Umbilical cord (tissue), 2 donors: ENCODE data around the gene ZNF622. TPM values are rescaled to one million over a fixed set of nuclear protein-coding genes. Genes with fewer than 3 reads are reported as not detected.

Source experiments
- DNase-seq: peaks from one replicate; pipeline ENCODE4 v3.0.0-alpha.2; 2015; ENCODE audit warnings: low spot score
- total RNA-seq: library from RNA; depleted of rRNA; stranded (reverse); fragments of >200 nt; gene quantifications from one replicate; pipeline ENCODE4 v1.2.3, GENCODE V29; 2014; ENCODE audit warnings: low replicate concordance; ENCODE audit not compliant: insufficient read depth

The ZNF622 gene, protein sequence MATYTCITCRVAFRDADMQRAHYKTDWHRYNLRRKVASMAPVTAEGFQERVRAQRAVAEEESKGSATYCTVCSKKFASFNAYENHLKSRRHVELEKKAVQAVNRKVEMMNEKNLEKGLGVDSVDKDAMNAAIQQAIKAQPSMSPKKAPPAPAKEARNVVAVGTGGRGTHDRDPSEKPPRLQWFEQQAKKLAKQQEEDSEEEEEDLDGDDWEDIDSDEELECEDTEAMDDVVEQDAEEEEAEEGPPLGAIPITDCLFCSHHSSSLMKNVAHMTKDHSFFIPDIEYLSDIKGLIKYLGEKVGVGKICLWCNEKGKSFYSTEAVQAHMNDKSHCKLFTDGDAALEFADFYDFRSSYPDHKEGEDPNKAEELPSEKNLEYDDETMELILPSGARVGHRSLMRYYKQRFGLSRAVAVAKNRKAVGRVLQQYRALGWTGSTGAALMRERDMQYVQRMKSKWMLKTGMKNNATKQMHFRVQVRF
- 28.4 TPM for total RNA-seq

DNA sequence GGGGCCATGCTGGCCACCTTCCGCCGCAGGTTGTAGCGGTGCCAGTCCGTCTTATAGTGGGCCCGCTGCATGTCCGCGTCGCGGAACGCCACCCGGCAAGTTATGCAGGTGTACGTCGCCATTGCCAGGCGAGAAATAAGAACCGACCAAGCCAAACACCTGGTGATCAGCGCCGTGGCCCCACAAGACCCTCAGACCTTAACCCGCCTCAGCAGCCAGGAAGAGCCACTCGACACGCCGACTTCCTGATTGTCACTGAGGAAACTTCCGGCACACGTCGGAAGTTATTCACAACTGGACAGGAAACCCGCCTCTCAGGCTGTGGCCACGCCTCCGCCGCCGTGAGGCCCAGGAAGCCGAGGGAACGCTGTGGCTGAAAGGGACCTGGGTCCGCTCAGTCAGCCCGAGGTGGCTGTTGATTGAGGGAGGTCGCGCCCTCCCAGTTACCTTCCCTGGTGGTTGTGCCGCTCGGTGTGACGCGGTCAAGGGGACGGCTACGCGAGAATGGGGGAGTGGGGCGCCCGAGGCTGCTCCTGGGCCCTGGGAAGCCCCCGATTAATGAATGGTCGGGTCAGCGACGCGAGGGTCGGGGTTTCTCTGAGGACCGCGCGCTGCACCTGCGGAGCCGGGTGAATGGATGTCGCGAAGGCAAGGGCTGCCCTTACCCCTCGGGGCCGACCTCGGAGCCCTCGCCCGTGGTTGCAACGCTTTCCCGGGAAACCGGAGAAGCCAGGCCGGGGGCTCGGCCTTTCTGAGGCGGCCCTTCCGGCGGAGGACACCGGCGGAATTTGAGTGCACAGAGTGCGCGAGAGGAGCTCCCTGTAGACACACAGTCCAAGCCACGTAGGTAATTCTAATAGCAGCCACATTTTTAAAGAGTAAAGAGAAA is at the start of gene ZNF622:
Gene ZNF622, minus strand, starts transcription at position 257 of the 889 bp plus-strand sequence. Its CDS starts 135 bp downstream, at position 122.
- peak; percentile 95 for DNase-seq

DNA sequence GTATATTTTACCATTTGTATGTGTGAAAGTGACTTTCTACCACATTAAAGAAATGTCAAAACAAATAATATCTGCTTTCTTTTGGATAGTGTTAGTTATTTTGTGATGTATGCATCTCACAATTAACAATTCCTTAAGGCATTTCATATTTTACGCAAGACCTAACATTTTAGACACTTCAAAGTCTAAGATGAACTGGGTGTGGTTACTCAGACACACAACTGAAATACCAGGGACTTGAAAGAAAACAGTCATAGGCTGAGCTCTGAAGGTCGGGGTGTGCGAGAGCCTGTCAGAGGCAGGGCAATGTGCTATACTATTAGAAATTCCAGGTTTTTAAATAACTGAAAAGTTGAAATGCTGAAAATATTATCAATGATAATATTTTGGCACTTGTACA is 44.5 kb upstream of the ZNF622 start:
- DNase-seq = peak; percentile 41

DNA sequence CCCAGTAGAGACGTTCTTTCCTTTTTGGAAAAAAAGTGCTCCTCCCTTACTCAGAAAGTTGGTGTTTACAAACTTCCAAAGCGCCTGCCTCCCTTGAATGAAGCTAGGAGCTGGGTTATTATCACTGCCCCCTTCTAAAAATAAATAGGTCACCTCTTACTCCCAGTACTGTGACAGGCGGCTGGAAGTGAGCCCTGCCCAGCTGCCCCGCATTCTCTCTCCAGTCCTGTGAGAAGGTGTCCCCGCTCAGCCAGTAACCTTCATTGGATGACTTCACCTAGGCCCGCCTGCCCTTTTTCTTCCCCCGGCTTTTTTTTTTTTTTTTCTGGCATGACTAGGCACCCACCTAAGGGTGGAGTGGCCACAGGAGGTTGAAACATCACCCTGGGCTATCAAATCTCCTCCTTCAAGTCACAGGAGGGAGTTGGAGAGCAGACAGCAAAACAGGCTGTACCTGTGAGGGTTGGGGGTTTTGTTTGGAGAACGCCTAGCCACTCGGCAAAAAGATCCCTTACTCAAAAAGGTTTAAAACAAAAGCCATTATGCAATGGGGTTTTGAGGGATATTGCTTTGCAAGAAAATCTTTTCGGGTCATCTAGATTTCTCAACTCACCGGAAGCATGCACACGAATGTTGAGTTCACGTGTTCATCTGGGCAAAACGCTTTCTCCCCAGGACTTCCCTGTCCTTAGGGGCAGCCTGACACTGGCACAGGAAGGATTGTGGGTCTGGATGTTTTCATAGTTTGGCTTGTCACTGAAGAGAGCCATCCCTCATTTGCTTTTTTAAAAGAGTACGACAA is 43.3 kb upstream of the ZNF622 start:
- peak; percentile 41 for DNase-seq

DNA sequence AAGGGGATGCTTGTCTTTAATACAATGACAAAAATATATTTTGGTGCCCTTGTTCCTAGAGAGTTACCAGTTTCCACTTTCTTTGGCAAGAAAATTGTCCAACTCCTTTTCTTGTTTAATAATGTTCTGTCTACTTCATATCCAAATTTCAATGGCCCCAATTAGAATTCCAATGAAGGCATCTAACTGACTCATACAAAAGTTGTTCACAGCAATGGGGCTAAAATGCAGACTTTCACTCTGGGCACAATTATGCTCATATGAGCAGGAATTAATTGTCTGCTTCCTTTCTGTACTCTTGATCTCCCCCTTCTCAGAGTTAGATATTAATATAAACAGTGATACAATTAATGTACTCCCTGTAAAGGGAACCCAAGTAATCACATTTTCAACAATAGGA is 42.1 kb upstream of the ZNF622 start:
- no peak for DNase-seq

DNA sequence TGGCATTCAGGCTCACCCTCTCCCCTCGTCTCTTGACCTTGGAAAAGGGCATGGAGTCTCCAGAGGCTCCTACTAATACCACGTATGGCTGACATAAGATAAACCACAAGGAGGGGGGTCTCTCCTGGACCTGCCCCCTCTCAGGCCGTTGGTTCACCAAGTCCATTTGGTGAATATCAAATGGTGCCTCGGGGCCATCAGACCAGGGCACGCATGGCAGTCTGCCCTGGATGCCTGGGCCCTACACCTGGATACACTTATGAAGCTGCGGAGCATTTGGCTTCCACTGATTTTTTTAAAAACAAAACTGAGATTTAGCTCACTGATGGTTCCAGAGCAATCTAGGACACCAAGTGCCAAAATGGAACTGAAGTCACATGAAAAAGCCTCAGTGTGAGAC is 40.3 kb upstream of the ZNF622 start:
- DNase-seq = no peak

DNA sequence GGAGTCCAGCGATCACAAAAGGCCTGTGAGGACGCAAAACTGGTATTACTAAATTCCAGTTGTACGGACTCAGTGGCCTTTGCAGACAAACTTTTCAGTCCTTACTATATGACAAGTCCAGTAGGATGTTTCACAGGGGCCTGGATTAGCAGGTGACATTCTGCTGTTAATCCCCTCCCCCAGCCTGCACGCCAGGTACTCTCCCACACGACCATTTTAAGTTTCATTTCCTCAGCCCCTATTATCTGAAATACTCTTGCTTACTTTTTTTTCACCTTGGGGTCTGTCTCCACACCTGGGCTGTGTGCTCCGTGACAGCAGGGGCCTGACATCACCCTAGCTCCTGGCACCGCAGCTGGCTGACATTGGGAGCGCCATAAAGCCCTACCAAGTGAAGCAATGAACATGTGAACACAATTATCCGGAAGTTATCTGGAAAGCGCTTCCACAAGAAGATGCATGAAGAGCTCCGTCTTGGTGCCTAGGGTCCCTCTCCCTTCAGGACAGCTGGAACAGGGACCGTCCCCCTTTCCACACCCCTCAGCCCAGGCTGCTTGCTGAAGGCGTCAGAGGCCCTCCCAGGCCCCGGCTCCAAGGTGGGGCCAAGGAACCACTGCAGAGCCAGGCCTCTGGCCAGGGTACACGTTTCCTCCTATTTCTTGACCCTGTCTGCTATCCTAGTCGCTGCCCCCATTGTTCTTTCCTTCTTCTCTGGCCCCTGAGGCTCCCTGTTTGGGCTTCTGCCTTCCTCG is 39.7 kb upstream of the ZNF622 start:
- DNase-seq = no peak

DNA sequence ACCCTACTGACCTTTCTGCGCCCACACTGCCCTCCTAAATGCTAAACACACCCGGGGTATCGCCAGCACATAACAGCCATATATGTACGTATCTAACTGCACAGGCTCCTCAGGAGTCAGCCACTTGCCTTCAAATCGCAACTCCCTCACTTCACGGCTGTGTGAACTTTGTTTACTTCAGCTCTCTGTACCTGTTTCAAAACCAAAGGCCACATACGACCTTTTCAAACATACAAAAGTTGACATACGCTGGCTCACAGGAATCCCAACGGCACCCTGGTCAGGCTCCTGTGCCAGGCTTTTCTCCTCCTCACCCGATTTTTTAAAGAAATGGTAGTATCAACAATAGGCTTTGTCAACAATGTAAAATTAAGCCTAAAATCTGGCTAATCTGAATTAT is 39.0 kb upstream of the ZNF622 start:
- no peak for DNase-seq

DNA sequence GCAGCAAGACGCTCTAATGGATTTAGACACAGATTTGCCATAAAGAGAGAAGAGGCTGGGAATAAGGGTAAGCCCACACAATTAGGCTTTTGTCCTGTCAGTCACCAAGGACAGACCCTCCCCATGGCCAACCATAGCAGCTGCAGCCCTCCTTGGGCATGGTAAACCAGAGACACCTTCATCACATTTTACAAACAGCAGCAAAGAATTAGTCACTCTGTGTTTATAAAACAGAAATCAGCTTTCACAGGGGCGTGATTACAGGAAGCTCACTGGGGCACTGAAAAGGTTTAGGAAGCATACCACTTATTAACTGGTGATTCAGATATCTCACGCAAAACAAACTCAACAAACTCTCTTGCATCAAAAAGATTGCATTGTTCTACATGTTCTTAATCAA is 37.3 kb upstream of the ZNF622 start:
- DNase-seq = no peak

DNA sequence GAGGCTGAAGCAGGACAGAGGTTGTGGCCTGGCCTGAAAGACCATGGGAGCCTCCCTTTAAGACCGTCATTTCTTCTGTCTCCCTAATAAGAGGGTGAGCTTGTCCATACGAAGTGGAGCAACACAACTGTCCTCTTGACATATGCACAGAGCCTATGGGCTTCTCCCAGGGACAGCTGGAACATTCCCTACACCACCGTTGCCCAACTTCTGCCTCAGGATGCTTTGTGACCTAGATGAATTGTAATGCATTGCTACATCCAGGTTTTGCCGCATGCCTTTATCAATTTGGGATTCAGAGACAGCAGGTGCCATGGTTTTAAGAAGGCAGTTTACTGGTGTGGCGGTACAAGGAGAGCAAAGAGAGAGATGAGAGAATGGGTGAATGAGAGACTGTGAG is 34.4 kb upstream of the ZNF622 start:
- no peak for DNase-seq

DNA sequence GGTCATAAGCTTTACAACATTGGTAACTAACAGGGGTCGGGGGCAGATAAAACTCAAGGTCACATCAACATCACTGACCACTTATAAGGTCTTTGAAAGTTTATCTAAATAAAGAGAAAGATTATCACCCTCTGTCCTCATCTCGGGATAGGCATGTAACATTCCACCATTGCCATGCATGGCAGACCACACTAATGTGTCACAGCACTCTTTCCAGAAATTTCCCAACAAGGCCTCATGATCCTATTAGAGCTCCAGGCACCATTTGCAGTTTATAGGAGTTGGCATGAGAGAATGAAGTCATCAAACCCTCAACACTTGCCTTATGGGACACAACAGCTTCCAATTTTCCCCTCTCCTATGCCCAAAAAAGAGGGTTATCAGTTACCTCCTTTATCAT is 31.9 kb upstream of the ZNF622 start:
- no peak for DNase-seq

DNA sequence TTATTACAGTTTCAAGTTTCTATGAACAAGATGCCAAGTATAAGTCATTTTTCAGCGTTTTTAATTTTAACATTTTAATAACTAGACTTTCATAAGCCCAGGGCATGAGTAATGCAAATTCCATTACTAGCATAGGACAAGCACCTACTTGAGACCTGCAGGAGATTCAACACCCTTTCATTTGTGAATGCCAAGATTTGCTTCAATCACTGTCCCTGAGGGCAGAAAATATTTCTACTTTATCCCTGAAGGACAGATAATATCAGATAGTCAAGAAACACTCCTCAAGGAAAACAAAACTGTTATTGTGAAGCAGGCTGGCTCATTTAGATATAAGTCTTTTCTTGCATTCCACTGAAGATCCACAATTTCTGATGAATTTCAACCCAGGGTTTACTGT is 27.7 kb upstream of the ZNF622 start:
- peak; percentile 43 for DNase-seq

DNA sequence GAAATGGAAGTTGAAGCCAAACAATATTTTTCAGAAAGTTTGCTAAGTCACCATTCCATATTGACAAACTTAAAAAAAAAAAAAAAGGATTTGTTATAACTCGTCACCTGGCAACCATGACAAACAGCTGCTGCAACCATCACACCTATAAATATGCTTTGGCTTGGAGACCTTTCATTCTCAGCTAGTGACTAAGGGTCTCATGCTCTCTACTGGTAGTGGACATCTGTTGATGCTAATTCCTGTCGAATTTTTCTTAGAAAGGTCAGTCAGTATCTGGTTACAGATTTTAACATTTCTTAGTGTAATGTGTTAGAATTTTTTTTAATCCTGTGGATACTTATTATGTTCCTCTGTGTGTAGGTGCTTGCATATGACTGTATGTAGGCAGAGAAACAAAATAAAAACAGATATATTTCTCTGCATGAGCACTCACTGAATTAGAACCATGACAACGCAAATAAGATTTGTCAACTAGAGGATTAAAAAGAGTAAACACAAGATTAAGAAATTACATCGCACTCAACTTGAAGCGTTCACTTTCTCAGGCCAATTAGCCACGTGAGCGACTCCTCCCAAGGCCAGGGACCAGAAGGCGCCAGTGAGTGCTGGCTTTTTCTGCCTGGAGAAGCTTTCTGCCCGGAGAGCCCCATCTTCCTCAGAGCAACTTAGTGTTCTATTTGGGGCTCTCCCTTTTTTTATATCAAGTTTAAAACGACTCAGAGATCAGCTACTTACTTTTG is 27.0 kb upstream of the ZNF622 start:
- DNase-seq = no peak

DNA sequence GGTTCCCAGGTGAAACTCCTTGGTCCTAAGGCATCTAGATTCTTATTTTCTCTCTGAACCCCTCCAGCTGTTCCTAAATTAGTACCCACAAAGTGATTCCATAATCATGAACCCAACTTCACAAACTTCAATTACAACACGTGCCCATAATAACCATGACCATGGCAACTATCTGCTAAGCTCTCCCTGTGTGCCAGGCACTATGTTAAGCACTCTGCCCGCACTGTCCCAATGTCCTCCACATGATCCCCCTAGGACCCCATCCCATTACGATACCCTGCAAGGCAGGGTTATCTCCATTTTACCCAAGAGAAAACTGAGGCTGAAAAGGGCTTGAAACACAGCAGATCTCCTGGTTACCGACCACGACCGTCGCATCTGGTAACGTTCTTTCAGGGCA is 25.3 kb upstream of the ZNF622 start:
- no peak for DNase-seq

DNA sequence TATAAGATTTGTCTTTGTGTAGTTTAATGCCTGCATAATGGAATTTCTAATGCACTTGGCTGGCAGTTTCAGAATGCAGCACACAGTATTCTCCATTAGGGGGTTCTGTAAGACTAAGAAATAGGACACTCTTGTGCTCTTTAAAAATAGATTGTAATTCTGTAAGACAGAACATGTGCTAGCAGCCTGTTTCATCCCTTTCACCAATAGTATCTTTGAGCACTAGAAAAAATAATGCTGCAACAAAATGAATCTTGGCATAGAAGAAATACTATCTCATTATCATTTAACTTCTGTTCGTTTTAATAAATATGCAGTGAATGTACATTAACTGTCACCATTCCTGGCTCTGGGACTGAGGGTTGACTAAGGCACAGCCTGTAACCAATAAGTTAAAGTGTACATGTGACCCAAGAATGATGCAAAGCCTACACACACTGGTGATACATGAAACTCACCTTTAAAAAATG is 23.8 kb upstream of the ZNF622 start:
- DNase-seq = peak; percentile 77

DNA sequence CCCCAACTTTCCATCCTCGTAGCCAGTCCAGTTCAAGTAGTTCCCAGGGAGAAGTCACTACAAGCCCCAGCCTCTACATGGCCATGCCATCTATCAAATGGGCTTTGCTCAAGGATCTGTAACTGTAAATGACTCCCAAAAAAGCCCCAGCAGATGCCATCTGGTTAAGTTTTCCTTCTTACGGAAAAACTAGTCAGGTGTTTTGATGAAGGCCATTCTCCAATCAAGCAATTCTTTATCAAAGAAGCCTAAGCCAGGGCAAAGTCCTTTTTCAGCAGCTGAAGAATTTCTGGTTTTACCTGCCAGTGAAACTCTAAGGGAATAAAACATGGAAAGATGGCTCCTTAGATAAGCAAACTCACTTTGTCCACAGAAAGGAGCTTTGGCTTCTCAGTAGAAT is 21.9 kb upstream of the ZNF622 start:
- DNase-seq = no peak

DNA sequence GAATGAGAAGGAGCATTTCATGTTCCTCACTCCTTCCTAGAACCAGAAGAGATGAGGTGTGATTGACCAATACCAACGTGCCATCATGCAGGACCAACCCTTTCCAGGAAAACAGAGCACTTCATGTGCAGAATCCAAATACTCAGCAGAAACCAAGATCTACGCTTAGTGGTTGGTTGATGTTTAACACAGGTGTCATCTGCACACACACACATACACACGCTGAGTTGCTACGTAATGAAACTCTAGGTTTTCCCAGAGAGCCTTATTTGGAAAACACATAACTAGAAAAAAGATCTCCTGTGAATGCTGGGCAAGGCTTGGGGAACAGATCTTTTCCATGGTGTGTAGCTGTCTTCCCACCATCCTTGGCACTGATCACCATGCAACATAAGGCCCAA is 21.1 kb upstream of the ZNF622 start:
- DNase-seq = no peak

DNA sequence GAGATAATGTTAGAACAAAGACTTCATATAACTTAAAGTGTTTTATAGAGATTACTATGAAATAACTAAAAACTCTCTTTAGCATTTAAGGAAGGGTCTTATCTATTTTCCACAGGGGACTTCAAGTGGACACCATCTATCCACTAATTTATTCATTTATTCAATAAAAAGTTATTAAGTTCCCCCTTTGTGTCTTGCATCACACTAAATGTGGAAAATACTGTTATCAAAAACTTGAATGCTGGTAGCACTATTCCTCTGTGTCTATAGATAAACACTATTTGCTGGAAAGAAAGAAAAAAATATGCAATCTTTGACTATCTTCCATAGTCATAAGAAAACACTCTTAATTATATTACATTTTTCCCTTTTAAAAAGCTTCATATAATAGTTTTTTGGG is 20.1 kb upstream of the ZNF622 start:
- no peak for DNase-seq

DNA sequence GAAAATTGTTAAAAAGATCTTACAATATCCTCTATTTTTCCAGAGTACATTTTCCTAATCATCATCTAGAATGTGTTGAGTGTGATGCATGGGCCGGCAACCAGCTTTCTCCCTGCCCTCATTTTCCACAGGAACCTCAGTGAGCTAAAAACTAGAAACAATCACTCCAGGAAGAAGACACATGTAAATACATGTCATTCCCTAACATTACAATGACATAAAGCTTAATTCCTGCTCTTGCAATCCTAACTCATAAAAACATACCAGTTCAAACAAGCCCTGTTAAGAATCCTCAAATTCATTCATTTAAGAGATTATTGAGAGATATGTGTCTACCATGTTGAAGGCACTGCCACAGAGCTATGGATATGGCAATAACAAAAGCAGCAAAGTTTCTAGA is 18.5 kb upstream of the ZNF622 start:
- DNase-seq = no peak

DNA sequence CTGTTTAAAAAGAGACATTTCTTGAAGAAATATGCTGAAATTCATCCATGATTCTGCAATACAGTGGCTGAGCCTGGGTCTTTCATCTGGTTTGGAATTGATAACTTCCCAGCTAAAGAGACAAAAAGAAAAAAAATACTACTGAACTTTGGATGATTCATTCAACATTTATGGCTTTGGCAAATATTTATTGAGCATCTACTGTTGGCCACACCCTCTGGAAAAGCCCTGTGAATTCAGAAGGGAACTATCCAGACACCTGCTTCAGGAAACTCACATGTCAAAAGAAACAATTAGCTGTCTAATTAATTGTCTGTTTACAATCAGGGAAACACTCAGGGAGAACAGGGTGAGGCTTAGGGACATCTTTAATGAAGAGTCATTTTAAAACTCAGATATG is 17.8 kb upstream of the ZNF622 start:
- DNase-seq = no peak

DNA sequence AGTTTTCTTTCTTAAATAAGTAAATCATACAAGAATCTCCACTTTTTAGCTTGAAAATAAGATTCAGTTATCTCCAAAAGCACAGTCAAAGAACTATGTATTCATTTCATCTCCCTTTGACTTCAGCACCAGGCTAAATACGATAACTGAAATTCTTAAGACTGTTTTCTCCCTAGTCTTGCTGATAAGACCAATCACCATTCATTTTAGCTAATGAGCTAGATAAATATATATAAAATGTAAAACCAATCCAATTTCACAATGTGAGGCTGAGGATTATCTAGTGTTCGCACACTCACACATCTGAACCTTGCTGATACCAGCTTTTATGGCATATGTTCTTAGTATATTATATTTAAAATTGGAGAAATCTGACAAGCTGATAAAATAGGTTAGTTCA is 17.3 kb upstream of the ZNF622 start:
- DNase-seq = no peak
